SU-DHL-6 (cell line): ENCODE data around the gene ITGAV.

Experiments
- H2AFZ ChIP-seq: fragments of 200-600 bp; sonication (generic); 2 replicates; pipeline ENCODE4 v1.6.1; 2014; ENCODE audit warnings: low read depth, mild to moderate bottlenecking, moderate library complexity, mixed read lengths, antibody characterized with exemption, low read length; ENCODE audit not compliant: severe bottlenecking
- H3F3A ChIP-seq: fragments of 200-600 bp; shearing (Covaris generic); 2 replicates; pipeline ENCODE4 v1.6.0; 2016; ENCODE audit warnings: antibody characterized with exemption, mild to moderate bottlenecking; ENCODE audit not compliant: insufficient read depth
- H3K27ac ChIP-seq: fragments of 200-600 bp; sonication (generic); 2 replicates; pipeline ENCODE4 v1.5.1; 2016; ENCODE audit warnings: low read depth, mild to moderate bottlenecking, low read length, moderate library complexity, mixed read lengths
- H3K27me3 ChIP-seq: fragments of 200-600 bp; sonication (generic), shearing (Covaris generic); 2 replicates; pipeline ENCODE4 v1.6.0; 2014; ENCODE audit warnings: mild to moderate bottlenecking, low read length
- H3K36me3 ChIP-seq: fragments of 200-600 bp; sonication (generic); 2 replicates; pipeline ENCODE4 v1.6.1; 2014; ENCODE audit warnings: mild to moderate bottlenecking, low read length, mixed read lengths
- H3K4me2 ChIP-seq: fragments of 300-600, 200-600 bp; shearing (Covaris generic), sonication (generic); 2 replicates; pipeline ENCODE4 v1.6.0; 2014; ENCODE audit warnings: low read length, low read depth, mild to moderate bottlenecking; ENCODE audit not compliant: poor library complexity, severe bottlenecking
- H3K4me3 ChIP-seq: fragments of 200-600 bp; sonication (generic); 2 replicates; pipeline ENCODE4 v1.5.1; 2014; ENCODE audit warnings: antibody characterized with exemption, low read length, mild to moderate bottlenecking, mixed read lengths; ENCODE audit not compliant: insufficient read depth, poor library complexity, severe bottlenecking
- H3K79me2 ChIP-seq: fragments of 200-600 bp; sonication (generic); 2 replicates; pipeline ENCODE4 v1.6.1; 2014; ENCODE audit warnings: mild to moderate bottlenecking, low read length, moderate library complexity; ENCODE audit not compliant: insufficient read depth
- H3K9ac ChIP-seq: fragments of 200-600 bp; sonication (generic); 2 replicates; pipeline ENCODE4 v1.7.0; 2014; ENCODE audit warnings: mild to moderate bottlenecking, low read length
- H3K9me2 ChIP-seq: fragments of 200-600 bp; sonication (generic); replicated peaks from 2 replicates; pipeline ENCODE4 v1.6.1; 2014; ENCODE audit warnings: low read length; ENCODE audit not compliant: insufficient read depth
- H3K9me3 ChIP-seq: fragments of 200-600 bp; sonication (generic); 2 replicates; pipeline ENCODE4 v1.6.1; 2014; ENCODE audit warnings: low read length, mixed read lengths; ENCODE audit not compliant: insufficient read depth
- H4K20me1 ChIP-seq: fragments of 200-600 bp; sonication (generic); 2 replicates; pipeline ENCODE4 v1.6.1; 2014; ENCODE audit warnings: low read depth, mild to moderate bottlenecking, antibody characterized with exemption, low read length, moderate library complexity, mixed read lengths
- CTCF ChIP-seq: fragments of 200-600 bp; sonication (generic); IDR thresholded peaks from one replicate; pipeline ENCODE4 v1.5.1; 2017; ENCODE audit warnings: antibody characterized with exemption, mild to moderate bottlenecking, low read length, moderate library complexity; ENCODE audit not compliant: insufficient read depth, poor library complexity, severe bottlenecking
- EZH2phosphoT487 ChIP-seq: fragments of 200-600 bp; sonication (generic), shearing (Covaris generic); conservative IDR thresholded peaks from 2 replicates; pipeline ENCODE4 v1.6.1; 2018; ENCODE audit warnings: mild to moderate bottlenecking, antibody characterized with exemption, low read length, moderate library complexity, mixed read lengths

The ITGAV gene

GRCh38 chr2:186607660-186608324, 17.9 kb downstream of the ITGAV start:
- Histone ChIP-seq H3K36me3 (no peaks in the 10 kb centered on the region), H3K27me3 (no peaks in the 10 kb centered on the region), H4K20me1 (no peaks in the 10 kb centered on the region), H3K27ac (no peak overlapping the region), H3K4me3 (no peak overlapping the region), H3F3A (no peaks in the 10 kb centered on the region), H3K9me3 (no peaks in the 10 kb centered on the region), H3K4me2 (no peak overlapping the region), H2AFZ (no peak overlapping the region), H3K9ac (no peak overlapping the region), H3K79me2 (no peaks in the 10 kb centered on the region), H3K9me2 (no peaks in the 10 kb centered on the region)
- TF ChIP-seq EZH2phosphoT487, result no peak
- no peak for TF ChIP-seq CTCF

- Histone ChIP-seq H3K27me3 (no peaks in the 10 kb centered on the region), H3K27ac (no peak overlapping the region), H4K20me1 (no peaks in the 10 kb centered on the region), H3K9ac (no peak overlapping the region), H3K4me3 (no peak overlapping the region), H2AFZ (no peak overlapping the region), H3K9me2 (no peaks in the 10 kb centered on the region), H3K4me2 (no peak overlapping the region), H3F3A (no peaks in the 10 kb centered on the region), H3K36me3 (no peaks in the 10 kb centered on the region), H3K9me3 (no peaks in the 10 kb centered on the region), H3K79me2 (no peaks in the 10 kb centered on the region)
- TF ChIP-seq CTCF, result no peak
- no peak for TF ChIP-seq EZH2phosphoT487
Observed at GRCh38 chr2:186610785-186611184, 20.9 kb downstream of the ITGAV start.

- Histone ChIP-seq H3K9ac (no peak overlapping the region), H3K27ac (no peak overlapping the region), H3K9me3 (no peaks in the 10 kb centered on the region), H3K9me2 (no peaks in the 10 kb centered on the region), H2AFZ (no peak overlapping the region), H3K4me2 (no peak overlapping the region), H3K36me3 (no peaks in the 10 kb centered on the region), H4K20me1 (no peaks in the 10 kb centered on the region), H3K27me3 (no peaks in the 10 kb centered on the region), H3K4me3 (no peak overlapping the region), H3K79me2 (no peaks in the 10 kb centered on the region), H3F3A (no peaks in the 10 kb centered on the region)
- no peak for TF ChIP-seq EZH2phosphoT487
- TF ChIP-seq CTCF, result no peak
Observed at GRCh38 chr2:186611526-186611925, 21.7 kb downstream of the ITGAV start.
